ENCODE results near the gene TP53I11. TPM values are rescaled to one million over a fixed set of nuclear protein-coding genes. Genes with fewer than 3 reads are reported as not detected.

TP53I11 gene
- total RNA-seq, 4 donors from 2014 or later: 5.4 to 17.2 (median 12.8) TPM

GRCh38 chr11:44928144-44928543 lies 22.5 kb downstream of the TP53I11 start:
- H3K9me3 ChIP-seq: no peaks in the 10 kb centered on the region
- no peaks in the 10 kb centered on the region for H3K36me3 ChIP-seq
- intact Hi-C loops (cut with DNase I; ENCODE audit: low total_unique reads): no loop called here
- H3K27me3 ChIP-seq: no peaks in the 10 kb centered on the region
- TF ChIP-seq POLR2A (IDR thresholded peaks at IDR 0.05): no peak
- no peak for TF ChIP-seq CTCF (IDR thresholded peaks at IDR 0.05 in 4 of 5, conservative IDR thresholded peaks at IDR 0.05 in 1 of 5)
- no peak for ATAC-seq
- in situ Hi-C loops (cut with MboI; ENCODE audit: low sequenced_read_pairs in 4 of 4): loop anchor here in 3 of 4 donors (10.0 to 25.0 kb wide), 2 partner anchors 359 to 367 kb away; partner anchors contain the start of gene SYT13 (in 2 of the 3)
- peaks cover 0 to 10% of the 10 kb centered on the region in 2 donors for H3K4me1 ChIP-seq
- no peak overlapping the region for H3K27ac ChIP-seq
- DNase-seq: no peak
- H3K4me3 ChIP-seq: no peak overlapping the region

- intact Hi-C loops (cut with DNase I; ENCODE audit: low total_unique reads): loop anchor here (1.0 kb wide), 1 partner anchor 178 kb away; no protein-coding TSS in a partner anchor
- in situ Hi-C loops (cut with MboI; ENCODE audit: low sequenced_read_pairs in 4 of 4): loop anchor here in 3 of 4 donors (10.0 to 25.0 kb wide), 2 partner anchors 360 to 368 kb away; partner anchors contain the start of gene SYT13 (in 2 of the 3)
- Histone ChIP-seq H3K4me3 (no peak overlapping the region), H3K27ac (no peak overlapping the region), H3K4me1 (peaks cover 0 to 10% of the 10 kb centered on the region in 2 donors), H3K27me3 (no peaks in the 10 kb centered on the region), H3K9me3 (no peaks in the 10 kb centered on the region), H3K36me3 (no peaks in the 10 kb centered on the region)
- TF ChIP-seq POLR2A (IDR thresholded peaks at IDR 0.05) (no peak), CTCF (IDR thresholded peaks at IDR 0.05 in 4 of 5, conservative IDR thresholded peaks at IDR 0.05 in 1 of 5) (peak; percentile 61 to 90 (median 76))
- DNase-seq (peak; percentile 21 to 35), ATAC-seq (peak; percentile 53 to 71)
Measured at GRCh38 chr11:44927174-44927661, 23.5 kb downstream of the TP53I11 start.

DNA sequence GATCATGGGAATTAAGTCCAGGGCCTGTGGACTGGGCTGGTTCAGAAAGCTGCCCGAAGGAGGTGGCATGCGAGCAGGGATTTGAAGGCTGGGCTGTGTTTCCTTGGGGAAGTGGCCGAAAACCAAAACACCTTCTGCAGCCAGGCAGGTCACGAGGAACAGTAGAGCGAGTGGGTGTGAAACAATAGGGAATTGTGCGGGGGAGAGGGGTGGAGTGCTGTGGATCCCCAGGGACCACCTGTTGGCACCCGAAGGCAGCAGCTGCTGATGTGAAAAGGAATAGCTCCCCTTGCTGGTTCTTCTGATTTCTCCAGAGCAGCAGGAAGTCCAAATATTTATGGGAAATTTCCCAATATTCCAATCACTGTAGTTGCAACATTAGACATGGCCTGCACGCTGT lies 24.6 kb downstream of the TP53I11 start:
- Histone ChIP-seq H3K4me3 (no peak overlapping the region), H3K4me1 (peaks cover 0 to 10% of the 10 kb centered on the region in 2 donors), H3K9me3 (no peaks in the 10 kb centered on the region), H3K36me3 (no peaks in the 10 kb centered on the region), H3K27ac (no peak overlapping the region), H3K27me3 (no peaks in the 10 kb centered on the region)
- intact Hi-C loops (cut with DNase I; ENCODE audit: low total_unique reads): no loop called here
- in situ Hi-C loops (cut with MboI; ENCODE audit: low sequenced_read_pairs in 4 of 4): loop anchor here in 3 of 4 donors (10.0 to 25.0 kb wide), 2 partner anchors 361 to 369 kb away; partner anchors contain the start of gene SYT13 (in 2 of the 3)
- DNase-seq (no peak), ATAC-seq (no peak)
- TF ChIP-seq POLR2A (IDR thresholded peaks at IDR 0.05) (no peak), CTCF (IDR thresholded peaks at IDR 0.05 in 4 of 5, conservative IDR thresholded peaks at IDR 0.05 in 1 of 5) (peak in 1 of 5 experiments; percentile 21)

DNA sequence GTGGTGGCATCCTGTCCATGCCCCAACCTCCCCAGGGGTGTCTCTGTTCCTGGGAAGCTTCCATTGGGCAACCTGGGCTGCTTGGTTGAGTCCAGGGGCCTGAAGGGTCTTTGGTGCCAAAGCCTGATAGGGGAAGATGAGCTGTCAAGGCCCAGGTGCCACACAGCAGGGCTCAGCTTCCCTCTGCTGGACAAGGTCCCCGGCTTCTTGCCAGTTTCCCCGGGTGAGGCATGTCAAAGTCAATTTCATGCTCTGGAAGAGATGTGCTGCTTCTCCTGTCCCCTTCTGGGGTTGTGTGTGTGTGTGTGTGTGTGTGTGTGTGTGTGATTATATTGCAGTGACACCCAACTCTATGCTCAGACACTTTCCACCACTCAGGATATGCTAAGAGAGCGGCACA lies 26.9 kb downstream of the TP53I11 start:
- H3K27ac ChIP-seq: no peak overlapping the region
- H3K27me3 ChIP-seq: no peaks in the 10 kb centered on the region
- TF ChIP-seq POLR2A (IDR thresholded peaks at IDR 0.05) (no peak), CTCF (IDR thresholded peaks at IDR 0.05 in 4 of 5, conservative IDR thresholded peaks at IDR 0.05 in 1 of 5) (no peak)
- H3K9me3 ChIP-seq: no peaks in the 10 kb centered on the region
- in situ Hi-C loops (cut with MboI; ENCODE audit: low sequenced_read_pairs in 4 of 4) (loop anchor here in 2 of 4 donors (10.0 to 25.0 kb wide), 2 partner anchors 371 to 413 kb away; no protein-coding TSS in a partner anchor), intact Hi-C loops (cut with DNase I; ENCODE audit: low total_unique reads) (no loop called here)
- ATAC-seq (no peak), DNase-seq (no peak)
- H3K4me3 ChIP-seq: no peak overlapping the region
- peaks cover 0 to 10% of the 10 kb centered on the region in 2 donors for H3K4me1 ChIP-seq
- no peaks in the 10 kb centered on the region for H3K36me3 ChIP-seq

Data from gastrocnemius medialis (tissue), 4 donors.